ENCODE results near the gene RBM8A.

The RBM8A gene

DNA sequence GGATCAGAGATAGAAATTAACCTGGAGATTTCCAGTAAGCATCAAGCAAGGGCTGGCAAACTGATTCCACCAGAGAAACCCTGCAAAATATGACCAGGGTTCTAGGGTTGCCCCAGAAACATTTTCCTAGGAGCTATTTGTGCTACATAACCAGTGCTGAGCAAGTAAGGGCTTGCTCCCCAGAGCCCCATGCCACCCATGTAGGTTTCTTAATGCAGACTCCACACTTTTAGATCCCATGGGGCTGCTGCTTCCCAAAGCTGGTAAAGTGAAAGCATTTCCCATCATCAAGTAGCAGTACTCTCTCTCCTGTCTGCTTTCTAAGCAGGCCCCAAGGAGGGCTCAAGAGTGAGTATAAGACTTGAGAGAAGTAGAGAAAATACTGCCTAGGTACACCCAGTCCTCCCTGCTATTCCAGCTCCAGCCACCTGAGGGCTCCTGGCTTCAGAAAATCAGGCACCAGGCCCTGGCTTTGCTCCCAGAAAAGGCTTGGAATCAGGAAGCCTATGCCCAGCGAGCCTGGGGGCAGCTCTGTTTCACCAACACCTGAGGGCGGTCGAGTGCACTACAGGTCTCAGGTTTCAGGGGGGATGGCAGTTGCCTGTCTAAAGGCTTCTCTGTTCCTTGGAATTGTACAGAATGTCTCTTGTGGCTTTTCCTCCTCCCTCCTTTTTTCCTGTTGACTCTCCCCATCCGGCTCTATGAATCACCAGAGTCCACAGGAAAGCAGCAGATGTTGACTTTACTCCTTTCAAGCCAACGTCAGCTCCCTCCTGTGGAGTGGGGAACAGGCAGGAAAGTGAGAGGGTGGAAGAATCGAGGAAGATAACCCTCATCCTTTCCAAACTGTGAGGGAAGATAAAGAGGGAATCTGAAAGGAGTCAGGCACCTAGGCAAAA lies 35.4 kb downstream of the RBM8A start:
- Histone ChIP-seq H3K9me3 (replicated peaks in 1 of 2; ENCODE audit: control insufficient read depth in 2 of 2, insufficient read depth in 1 of 2, low read depth in 1 of 2, low read length in 2 of 2) (no peaks in the 10 kb centered on the region), H3K4me3 (ENCODE audit: low read length in 2 of 2) (no peak overlapping the region), H2AK5ac (ENCODE audit: low read depth, low read length) (no peak overlapping the region), H2BK5ac (ENCODE audit: low read length) (no peak overlapping the region), H3K4ac (ENCODE audit: low read length) (no peak overlapping the region), H3K27ac (replicated peaks; ENCODE audit: low read length) (peak overlapping the region; percentile 57), H3K79me1 (ENCODE audit: low read depth, low read length) (no peaks in the 10 kb centered on the region), H3K4me1 (ENCODE audit: control insufficient read depth in 2 of 2, insufficient read depth in 1 of 2, low read depth in 1 of 2, low read length in 2 of 2) (peaks cover 5 to 6% of the 10 kb centered on the region in 2 donors), H3K14ac (ENCODE audit: low read length) (no peak overlapping the region), H3K27me3 (ENCODE audit: control insufficient read depth in 3 of 3, insufficient read depth in 3 of 3, low read depth in 1 of 3, low read length in 3 of 3) (peaks cover 0 to 24% (median 0%) of the 10 kb centered on the region in 3 experiments), H3K23ac (ENCODE audit: low read depth, low read length, poor library complexity) (no peak overlapping the region), H4K91ac (ENCODE audit: low read depth, low read length, poor library complexity) (no peak overlapping the region), H2BK120ac (ENCODE audit: low read depth, low read length) (no peak overlapping the region), H3K9ac (ENCODE audit: low read depth, low read length, poor library complexity) (no peak overlapping the region), H4K8ac (ENCODE audit: low read depth, low read length) (no peak overlapping the region), H3K18ac (ENCODE audit: low read length) (no peak overlapping the region), H3K36me3 (replicated peaks in 1 of 2; ENCODE audit: control insufficient read depth in 2 of 2, insufficient read depth in 2 of 2, low read length in 2 of 2) (no peaks in the 10 kb centered on the region), H2BK12ac (ENCODE audit: low read length) (no peak overlapping the region), H2BK15ac (ENCODE audit: low read length) (no peak overlapping the region), H3K4me2 (ENCODE audit: insufficient read depth, low read length, poor library complexity, severe bottlenecking) (peak overlapping the region; percentile 46), H2AFZ (ENCODE audit: low read length) (peak overlapping the region; percentile 87)
- WGBS, 2 donors (ENCODE audit: extremely low coverage in 2 of 2, insufficient read length in 2 of 2, insufficient replicate concordance in 1 of 2): no CpG with 5 or more reads among the region's 6 CpGs
- DNase-seq (ENCODE audit: low spot score): peak; percentile 92

DNA sequence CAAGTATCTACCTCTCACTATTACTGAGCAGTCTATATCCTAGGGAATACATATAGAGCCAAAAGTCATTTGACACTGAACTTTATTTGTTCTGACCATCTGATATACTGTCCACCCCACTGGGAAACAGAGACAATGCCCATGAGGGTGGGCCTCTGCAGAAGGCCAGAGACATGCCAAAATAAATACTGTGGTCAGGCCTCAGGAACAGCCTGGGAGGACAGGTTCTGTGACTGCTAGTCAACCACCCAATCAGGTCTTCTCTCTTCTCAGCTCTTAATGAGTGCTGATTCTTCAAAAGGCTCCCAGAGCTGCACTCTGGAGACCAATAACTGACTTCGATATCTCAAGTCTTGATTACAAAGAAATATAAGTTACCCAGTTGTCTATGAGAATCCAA lies 36.1 kb downstream of the RBM8A start:
- Histone ChIP-seq H4K91ac (ENCODE audit: low read depth, low read length, poor library complexity) (no peak overlapping the region), H2AFZ (ENCODE audit: low read length) (peak overlapping the region; percentile 87), H2BK15ac (ENCODE audit: low read length) (no peak overlapping the region), H3K27ac (replicated peaks; ENCODE audit: low read length) (no peak overlapping the region), H3K23ac (ENCODE audit: low read depth, low read length, poor library complexity) (no peak overlapping the region), H3K9me3 (replicated peaks in 1 of 2; ENCODE audit: control insufficient read depth in 2 of 2, insufficient read depth in 1 of 2, low read depth in 1 of 2, low read length in 2 of 2) (no peaks in the 10 kb centered on the region), H2AK5ac (ENCODE audit: low read depth, low read length) (no peak overlapping the region), H3K14ac (ENCODE audit: low read length) (no peak overlapping the region), H3K79me1 (ENCODE audit: low read depth, low read length) (no peaks in the 10 kb centered on the region), H3K4me3 (ENCODE audit: low read length in 2 of 2) (no peak overlapping the region), H2BK120ac (ENCODE audit: low read depth, low read length) (no peak overlapping the region), H3K18ac (ENCODE audit: low read length) (no peak overlapping the region), H3K36me3 (replicated peaks in 1 of 2; ENCODE audit: control insufficient read depth in 2 of 2, insufficient read depth in 2 of 2, low read length in 2 of 2) (no peaks in the 10 kb centered on the region), H3K4me1 (ENCODE audit: control insufficient read depth in 2 of 2, insufficient read depth in 1 of 2, low read depth in 1 of 2, low read length in 2 of 2) (peaks cover 5 to 8% of the 10 kb centered on the region in 2 donors), H3K4me2 (ENCODE audit: insufficient read depth, low read length, poor library complexity, severe bottlenecking) (no peak overlapping the region), H3K9ac (ENCODE audit: low read depth, low read length, poor library complexity) (no peak overlapping the region), H2BK12ac (ENCODE audit: low read length) (no peak overlapping the region), H3K27me3 (ENCODE audit: control insufficient read depth in 3 of 3, insufficient read depth in 3 of 3, low read depth in 1 of 3, low read length in 3 of 3) (peaks cover 0 to 17% (median 3%) of the 10 kb centered on the region in 3 experiments), H4K8ac (ENCODE audit: low read depth, low read length) (no peak overlapping the region), H2BK5ac (ENCODE audit: low read length) (no peak overlapping the region), H3K4ac (ENCODE audit: low read length) (no peak overlapping the region)
- no CpG with 5 or more reads among the region's 1 CpG for WGBS, 2 donors (ENCODE audit: extremely low coverage in 2 of 2, insufficient read length in 2 of 2, insufficient replicate concordance in 1 of 2)
- DNase-seq (ENCODE audit: low spot score): no peak

DNA sequence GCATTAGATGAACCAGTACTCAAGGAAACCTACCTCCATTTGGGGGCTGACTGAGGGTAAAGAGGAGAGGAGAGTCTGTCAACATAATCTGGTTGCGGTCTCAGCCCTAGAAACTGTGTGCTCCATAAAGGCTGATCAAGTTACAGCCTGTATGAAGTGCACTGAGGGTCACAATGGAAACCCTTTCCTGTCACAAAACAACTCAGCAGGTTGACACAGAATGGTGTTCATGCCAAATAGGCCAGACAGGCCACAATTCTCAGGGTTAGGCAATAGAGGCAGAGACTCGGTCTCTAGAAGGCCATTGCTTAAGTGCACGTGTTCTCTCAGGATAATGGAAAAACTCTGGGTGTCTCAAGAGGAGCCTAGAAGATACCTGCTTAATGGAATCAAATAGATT lies 37.6 kb downstream of the RBM8A start:
- H3K36me3 ChIP-seq (replicated peaks in 1 of 2; ENCODE audit: control insufficient read depth in 2 of 2, insufficient read depth in 2 of 2, low read length in 2 of 2): no peaks in the 10 kb centered on the region
- H2BK15ac ChIP-seq (ENCODE audit: low read length): no peak overlapping the region
- H3K18ac ChIP-seq (ENCODE audit: low read length): no peak overlapping the region
- DNase-seq (ENCODE audit: low spot score): no peak
- no CpG with 5 or more reads among the region's 3 CpGs for WGBS, 2 donors (ENCODE audit: extremely low coverage in 2 of 2, insufficient read length in 2 of 2, insufficient replicate concordance in 1 of 2)
- H3K27me3 ChIP-seq (ENCODE audit: control insufficient read depth in 3 of 3, insufficient read depth in 3 of 3, low read depth in 1 of 3, low read length in 3 of 3): peaks cover 0 to 20% (median 11%) of the 10 kb centered on the region in 3 experiments
- no peak overlapping the region for H3K4me3 ChIP-seq (ENCODE audit: low read length in 2 of 2)
- H3K14ac ChIP-seq (ENCODE audit: low read length): no peak overlapping the region
- H2AK5ac ChIP-seq (ENCODE audit: low read depth, low read length): no peak overlapping the region
- H2BK12ac ChIP-seq (ENCODE audit: low read length): no peak overlapping the region
- H4K8ac ChIP-seq (ENCODE audit: low read depth, low read length): no peak overlapping the region
- H3K9ac ChIP-seq (ENCODE audit: low read depth, low read length, poor library complexity): no peak overlapping the region
- H2AFZ ChIP-seq (ENCODE audit: low read length): no peak overlapping the region
- no peaks in the 10 kb centered on the region for H3K79me1 ChIP-seq (ENCODE audit: low read depth, low read length)
- H3K27ac ChIP-seq (replicated peaks; ENCODE audit: low read length): no peak overlapping the region
- H3K4me1 ChIP-seq (ENCODE audit: control insufficient read depth in 2 of 2, insufficient read depth in 1 of 2, low read depth in 1 of 2, low read length in 2 of 2): peaks cover 5 to 8% of the 10 kb centered on the region in 2 donors
- H4K91ac ChIP-seq (ENCODE audit: low read depth, low read length, poor library complexity): no peak overlapping the region
- H3K4ac ChIP-seq (ENCODE audit: low read length): no peak overlapping the region
- H3K23ac ChIP-seq (ENCODE audit: low read depth, low read length, poor library complexity): no peak overlapping the region
- H3K9me3 ChIP-seq (replicated peaks in 1 of 2; ENCODE audit: control insufficient read depth in 2 of 2, insufficient read depth in 1 of 2, low read depth in 1 of 2, low read length in 2 of 2): no peaks in the 10 kb centered on the region
- H2BK5ac ChIP-seq (ENCODE audit: low read length): no peak overlapping the region
- H3K4me2 ChIP-seq (ENCODE audit: insufficient read depth, low read length, poor library complexity, severe bottlenecking): no peak overlapping the region
- no peak overlapping the region for H2BK120ac ChIP-seq (ENCODE audit: low read depth, low read length)

DNA sequence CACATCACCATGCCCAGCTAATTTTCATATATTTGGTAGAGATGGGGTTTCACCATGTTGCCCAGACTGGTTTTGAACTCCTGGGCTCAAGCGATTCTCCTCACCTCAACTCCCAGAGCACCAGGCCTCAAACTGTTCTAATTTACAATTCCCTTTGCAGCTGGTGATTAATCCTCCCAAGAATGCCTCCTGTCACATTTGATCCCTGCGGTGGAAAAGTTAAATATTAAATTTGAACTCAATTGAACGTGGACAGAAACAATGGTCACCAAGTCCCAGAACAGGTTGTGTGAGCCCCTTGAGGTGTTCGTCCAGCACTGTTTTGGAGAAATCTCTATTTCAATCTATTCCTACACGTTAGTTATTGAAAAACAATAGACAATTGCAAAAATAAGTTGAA lies 39.7 kb downstream of the RBM8A start:
- Histone ChIP-seq H3K4me1 (ENCODE audit: control insufficient read depth in 2 of 2, insufficient read depth in 1 of 2, low read depth in 1 of 2, low read length in 2 of 2) (peaks cover 5 to 8% of the 10 kb centered on the region in 2 donors), H3K4me3 (ENCODE audit: low read length in 2 of 2) (no peak overlapping the region), H3K36me3 (replicated peaks in 1 of 2; ENCODE audit: control insufficient read depth in 2 of 2, insufficient read depth in 2 of 2, low read length in 2 of 2) (no peaks in the 10 kb centered on the region), H3K4ac (ENCODE audit: low read length) (no peak overlapping the region), H3K4me2 (ENCODE audit: insufficient read depth, low read length, poor library complexity, severe bottlenecking) (no peak overlapping the region), H3K9me3 (replicated peaks in 1 of 2; ENCODE audit: control insufficient read depth in 2 of 2, insufficient read depth in 1 of 2, low read depth in 1 of 2, low read length in 2 of 2) (no peaks in the 10 kb centered on the region), H2BK15ac (ENCODE audit: low read length) (no peak overlapping the region), H2BK120ac (ENCODE audit: low read depth, low read length) (no peak overlapping the region), H2BK12ac (ENCODE audit: low read length) (no peak overlapping the region), H3K23ac (ENCODE audit: low read depth, low read length, poor library complexity) (no peak overlapping the region), H2AFZ (ENCODE audit: low read length) (no peak overlapping the region), H2BK5ac (ENCODE audit: low read length) (no peak overlapping the region), H3K14ac (ENCODE audit: low read length) (no peak overlapping the region), H4K91ac (ENCODE audit: low read depth, low read length, poor library complexity) (no peak overlapping the region), H3K18ac (ENCODE audit: low read length) (no peak overlapping the region), H2AK5ac (ENCODE audit: low read depth, low read length) (no peak overlapping the region), H3K79me1 (ENCODE audit: low read depth, low read length) (no peaks in the 10 kb centered on the region), H4K8ac (ENCODE audit: low read depth, low read length) (no peak overlapping the region), H3K27me3 (ENCODE audit: control insufficient read depth in 3 of 3, insufficient read depth in 3 of 3, low read depth in 1 of 3, low read length in 3 of 3) (peaks cover 0 to 35% (median 19%) of the 10 kb centered on the region in 3 experiments), H3K9ac (ENCODE audit: low read depth, low read length, poor library complexity) (no peak overlapping the region), H3K27ac (replicated peaks; ENCODE audit: low read length) (no peak overlapping the region)
- WGBS, 2 donors (ENCODE audit: extremely low coverage in 2 of 2, insufficient read length in 2 of 2, insufficient replicate concordance in 1 of 2): no CpG with 5 or more reads among the region's 5 CpGs
- DNase-seq (ENCODE audit: low spot score): no peak
